GM12891 (cell line): ENCODE measurements around the gene FER.
"Not testable (repeated sequence)": the region's sequence is repeated elsewhere in the genome, so short reads cannot be mapped to it uniquely, and the experiment has no call there.

Experiments used
- DNase-seq: peaks from one replicate; pipeline ENCODE4 v3.0.0; 2011; ENCODE audit warnings: low spot score; ENCODE audit not compliant: insufficient read length
- FAIRE-seq: peaks from 2 replicates; lab custom pipeline; 2011; peaks lifted over from hg19 to GRCh38; lab: Jason Lieb, UNC
- PAX5 ChIP-seq: IDR thresholded peaks from 2 replicates; pipeline ENCODE4 v1.6.1; 2011; ENCODE audit warnings: low read length, moderate library complexity, mild to moderate bottlenecking; ENCODE audit not compliant: insufficient read depth, severe bottlenecking
- POLR2A ChIP-seq: IDR thresholded peaks from 2 replicates; pipeline ENCODE4 v1.6.1; 2011; ENCODE audit warnings: low read depth, low read length, control low read depth
- POLR2AphosphoS5 ChIP-seq: IDR thresholded peaks from 2 replicates; pipeline ENCODE4 v1.6.1; 2011; ENCODE audit warnings: low read depth, low read length, control low read depth
- POU2F2 ChIP-seq: IDR thresholded peaks from 2 replicates; pipeline ENCODE4 v1.6.1; 2011; ENCODE audit warnings: low read depth, mild to moderate bottlenecking, control low read depth, low read length, moderate library complexity
- SPI1 ChIP-seq: IDR thresholded peaks from 2 replicates; pipeline ENCODE4 v1.6.1; 2011; ENCODE audit warnings: low read depth, low read length, control low read depth
- TAF1 ChIP-seq: IDR thresholded peaks from 2 replicates; pipeline ENCODE4 v1.6.1; 2011; ENCODE audit warnings: low read depth, low read length, control low read depth

The FER gene

GRCh38 chr5:108769352-108769751 lies 21.7 kb downstream of the FER start:
- FAIRE-seq = no peak
- no peak for DNase-seq
- TF ChIP-seq POLR2A = no peak
- no peak for TF ChIP-seq TAF1
- TF ChIP-seq PAX5 = no peak
- TF ChIP-seq SPI1 = no peak
- no peak for TF ChIP-seq POU2F2
- no peak for TF ChIP-seq POLR2AphosphoS5

GRCh38 chr5:108772626-108773025 lies 24.9 kb downstream of the FER start:
- no peak for TF ChIP-seq POLR2AphosphoS5
- FAIRE-seq = no peak
- DNase-seq = no peak

- TF ChIP-seq POU2F2 = no peak
- no peak for TF ChIP-seq TAF1
- TF ChIP-seq PAX5 = no peak
- no peak for TF ChIP-seq POLR2AphosphoS5
- TF ChIP-seq POLR2A = no peak
- TF ChIP-seq SPI1 = no peak
- FAIRE-seq (no peak), DNase-seq (no peak)
Measured at GRCh38 chr5:108773330-108773729, 25.6 kb downstream of the FER start.

GRCh38 chr5:108774079-108774478 lies 26.4 kb downstream of the FER start:
- not testable (repeated sequence) for FAIRE-seq, DNase-seq

GRCh38 chr5:108777582-108777981 lies 29.9 kb downstream of the FER start:
- FAIRE-seq, DNase-seq: not testable (repeated sequence)

GRCh38 chr5:108784577-108784976 lies 36.9 kb downstream of the FER start:
- not testable (repeated sequence) for FAIRE-seq, DNase-seq

GRCh38 chr5:108786806-108787483 lies 39.2 kb downstream of the FER start:
- FAIRE-seq (no peak), DNase-seq (no peak)
- TF ChIP-seq POLR2A (no peak), POU2F2 (no peak), TAF1 (no peak), POLR2AphosphoS5 (no peak), SPI1 (no peak)

GRCh38 chr5:108788142-108788541 lies 40.4 kb downstream of the FER start:
- no peak for TF ChIP-seq SPI1
- no peak for TF ChIP-seq TAF1
- no peak for TF ChIP-seq POU2F2
- TF ChIP-seq POLR2AphosphoS5 = no peak
- no peak for TF ChIP-seq PAX5
- no peak for TF ChIP-seq POLR2A
- peak; percentile 16 for FAIRE-seq
- DNase-seq = no peak

GRCh38 chr5:108793207-108793606 lies 45.5 kb downstream of the FER start:
- no peak for TF ChIP-seq POLR2AphosphoS5
- TF ChIP-seq TAF1 = no peak
- TF ChIP-seq POLR2A = no peak
- no peak for TF ChIP-seq POU2F2
- no peak for TF ChIP-seq PAX5
- TF ChIP-seq SPI1 = no peak
- FAIRE-seq = no peak

GRCh38 chr5:108794349-108794748 lies 46.7 kb downstream of the FER start:
- not testable (repeated sequence) for DNase-seq, FAIRE-seq

More at GRCh38 chr5:108793207-108793606, 45.5 kb downstream of the FER start:
- DNase-seq = no peak

- no peak for DNase-seq
- TF ChIP-seq POLR2AphosphoS5 (no peak), TAF1 (no peak), SPI1 (no peak), POLR2A (no peak), POU2F2 (no peak), PAX5 (no peak)
- FAIRE-seq = no peak
Measured at GRCh38 chr5:108797396-108797795, 49.7 kb downstream of the FER start.

- TF ChIP-seq POLR2A = no peak
- TF ChIP-seq TAF1 = no peak
- no peak for TF ChIP-seq SPI1
- no peak for TF ChIP-seq PAX5
- TF ChIP-seq POLR2AphosphoS5 = no peak
- TF ChIP-seq POU2F2 = no peak
- DNase-seq = no peak
- no peak for FAIRE-seq
Measured at GRCh38 chr5:108797986-108798385, 50.3 kb downstream of the FER start.
